Suprapubic skin (tissue), 4 donors: ENCODE data around the gene CXCL14.

ENCODE experiments used
- CTCF ChIP-seq, 2 donors: fragments of 200-600 bp in 1 of 2; fragments of 450-650 bp in 1 of 2; sonication (generic) in 1 of 2; IDR thresholded peaks; one replicate each; pipeline ENCODE4 v1.5.1; 2016 to 2019; ENCODE audit warnings: antibody characterized with exemption in 2 of 2, mild to moderate bottlenecking in 1 of 2, moderate library complexity in 1 of 2
- POLR2A ChIP-seq, 2 donors: fragments of 450-650 bp; IDR thresholded peaks; one replicate each; pipeline ENCODE4 v1.6.1; 2017; ENCODE audit warnings: antibody characterized with exemption in 2 of 2, mild to moderate bottlenecking in 2 of 2, moderate library complexity in 2 of 2
- POLR2AphosphoS5 ChIP-seq, 3 donors: sonication (generic); formaldehyde crosslinking; IDR thresholded peaks; one replicate each; pipeline ENCODE4 v1.6.1; 2017; ENCODE audit warnings: antibody characterized with exemption in 3 of 3

GRCh38 chr5:135555530-135555929 is 23.3 kb downstream of the CXCL14 start:
- TF ChIP-seq POLR2AphosphoS5 (IDR thresholded peaks at IDR 0.05): no peak
- no peak for TF ChIP-seq CTCF (IDR thresholded peaks at IDR 0.05)
- TF ChIP-seq POLR2A (IDR thresholded peaks at IDR 0.05): no peak
